Measurements from ENCODE around the gene KLB. TPM values are rescaled to one million over a fixed set of nuclear protein-coding genes. Genes with fewer than 3 reads are reported as not detected.

Gene KLB
- total RNA-seq, 2 donors from 2014 or later: 0.23 to 0.34 TPM

- H3K27ac ChIP-seq: peak overlapping the region; percentile 4 to 59
- H3K4me1 ChIP-seq (replicated peaks): no peaks in the 10 kb centered on the region
- no peaks in the 10 kb centered on the region for H3K9me3 ChIP-seq
- H3K27me3 ChIP-seq (replicated peaks; ENCODE audit: insufficient read depth): no peaks in the 10 kb centered on the region
- TF ChIP-seq, protein P1, sequence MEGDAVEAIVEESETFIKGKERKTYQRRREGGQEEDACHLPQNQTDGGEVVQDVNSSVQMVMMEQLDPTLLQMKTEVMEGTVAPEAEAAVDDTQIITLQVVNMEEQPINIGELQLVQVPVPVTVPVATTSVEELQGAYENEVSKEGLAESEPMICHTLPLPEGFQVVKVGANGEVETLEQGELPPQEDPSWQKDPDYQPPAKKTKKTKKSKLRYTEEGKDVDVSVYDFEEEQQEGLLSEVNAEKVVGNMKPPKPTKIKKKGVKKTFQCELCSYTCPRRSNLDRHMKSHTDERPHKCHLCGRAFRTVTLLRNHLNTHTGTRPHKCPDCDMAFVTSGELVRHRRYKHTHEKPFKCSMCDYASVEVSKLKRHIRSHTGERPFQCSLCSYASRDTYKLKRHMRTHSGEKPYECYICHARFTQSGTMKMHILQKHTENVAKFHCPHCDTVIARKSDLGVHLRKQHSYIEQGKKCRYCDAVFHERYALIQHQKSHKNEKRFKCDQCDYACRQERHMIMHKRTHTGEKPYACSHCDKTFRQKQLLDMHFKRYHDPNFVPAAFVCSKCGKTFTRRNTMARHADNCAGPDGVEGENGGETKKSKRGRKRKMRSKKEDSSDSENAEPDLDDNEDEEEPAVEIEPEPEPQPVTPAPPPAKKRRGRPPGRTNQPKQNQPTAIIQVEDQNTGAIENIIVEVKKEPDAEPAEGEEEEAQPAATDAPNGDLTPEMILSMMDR (IDR thresholded peaks at IDR 0.05): peak; percentile 65 to 89 (median 81)
- TF ChIP-seq POLR2A (IDR thresholded peaks at IDR 0.05): no peak
- peak; percentile 76 for TF ChIP-seq POLR2AphosphoS5 (IDR thresholded peaks at IDR 0.05)
- intact Hi-C loops (cut with DNase I): loop anchor here (2.0 to 10.0 kb wide), 3 partner anchors 165 to 845 kb away; partner anchors contain the start of genes PDS5A and SMIM14
- peak; percentile 31 for DNase-seq (ENCODE audit: low spot score)
- WGBS: 50% methylated on average over 4 of the region's 4 CpGs
- H3K36me3 ChIP-seq: no peaks in the 10 kb centered on the region
- no peak overlapping the region for H3K4me3 ChIP-seq
These were observed 62.8 kb downstream of the KLB start for GRCh38 chr4:39469429-39470077.

GRCh38 chr4:39470402-39470801 lies 63.7 kb downstream of the KLB start:
- no peaks in the 10 kb centered on the region for H3K36me3 ChIP-seq
- no peak overlapping the region for H3K27ac ChIP-seq
- WGBS: 100% methylated on average over 1 of the region's 1 CpG
- intact Hi-C loops (cut with DNase I): loop anchor here (2.0 kb wide), 1 partner anchor 506 kb away; the partner anchor contains the start of gene PDS5A
- no peak overlapping the region for H3K4me3 ChIP-seq
- H3K4me1 ChIP-seq (replicated peaks): no peaks in the 10 kb centered on the region
- H3K9me3 ChIP-seq: no peaks in the 10 kb centered on the region
- no peak for DNase-seq (ENCODE audit: low spot score)
- no peaks in the 10 kb centered on the region for H3K27me3 ChIP-seq (replicated peaks; ENCODE audit: insufficient read depth)
- TF ChIP-seq, protein P1 (IDR thresholded peaks at IDR 0.05): no peak
- no peak for TF ChIP-seq POLR2A (IDR thresholded peaks at IDR 0.05)
- no peak for TF ChIP-seq POLR2AphosphoS5 (IDR thresholded peaks at IDR 0.05)

GRCh38 chr4:39472396-39472795 lies 65.7 kb downstream of the KLB start:
- Histone ChIP-seq H3K9me3 (no peaks in the 10 kb centered on the region), H3K4me1 (replicated peaks) (no peaks in the 10 kb centered on the region), H3K27me3 (replicated peaks; ENCODE audit: insufficient read depth) (no peaks in the 10 kb centered on the region), H3K4me3 (no peak overlapping the region), H3K36me3 (no peaks in the 10 kb centered on the region), H3K27ac (no peak overlapping the region)
- no peak for TF ChIP-seq POLR2AphosphoS5 (IDR thresholded peaks at IDR 0.05)
- TF ChIP-seq, protein P1 (IDR thresholded peaks at IDR 0.05): no peak
- TF ChIP-seq POLR2A (IDR thresholded peaks at IDR 0.05): no peak
- 88% methylated on average over 3 of the region's 3 CpGs for WGBS
- no peak for DNase-seq (ENCODE audit: low spot score)
- intact Hi-C loops (cut with DNase I): no loop called here

DNA sequence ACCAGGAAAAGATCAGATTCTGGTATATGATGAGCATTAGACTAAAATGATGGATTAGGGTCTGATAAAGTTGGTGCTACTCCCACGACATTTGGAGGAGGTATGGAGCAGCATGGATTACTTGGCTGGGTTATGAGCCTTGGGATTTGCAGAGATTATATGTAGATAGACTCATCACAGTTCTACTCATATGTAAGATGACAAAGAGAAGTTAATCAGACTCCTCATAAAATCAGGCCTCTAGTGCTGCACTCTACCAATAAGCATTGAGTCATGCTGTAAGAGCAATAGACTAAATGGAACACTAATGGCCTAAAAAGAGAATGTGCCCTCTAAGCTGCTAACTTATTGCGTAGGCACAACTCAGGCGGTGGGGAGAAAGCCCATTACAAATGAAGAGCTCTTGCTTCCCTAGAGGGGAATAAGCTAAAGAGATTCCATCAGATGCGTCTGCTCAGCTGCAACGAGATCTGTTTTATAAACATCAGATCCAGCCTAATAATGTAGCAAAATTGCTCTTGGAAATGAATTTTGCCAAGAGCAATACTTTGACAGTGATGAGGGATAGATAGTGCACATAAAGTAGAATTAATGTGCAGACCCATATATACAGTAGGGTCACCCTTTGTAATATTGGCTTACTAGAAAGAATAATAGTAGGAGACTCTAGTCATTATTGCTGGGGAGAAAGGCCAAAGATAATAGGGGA lies 69.6 kb downstream of the KLB start:
- no peaks in the 10 kb centered on the region for H3K36me3 ChIP-seq
- no peak overlapping the region for H3K27ac ChIP-seq
- intact Hi-C loops (cut with DNase I): no loop called here
- H3K4me3 ChIP-seq: no peak overlapping the region
- no peaks in the 10 kb centered on the region for H3K9me3 ChIP-seq
- TF ChIP-seq POLR2AphosphoS5 (IDR thresholded peaks at IDR 0.05): no peak
- TF ChIP-seq POLR2A (IDR thresholded peaks at IDR 0.05): no peak
- TF ChIP-seq, protein P1 (IDR thresholded peaks at IDR 0.05): no peak
- DNase-seq (ENCODE audit: low spot score): no peak
- WGBS: 79% methylated on average over 5 of the region's 5 CpGs
- no peaks in the 10 kb centered on the region for H3K4me1 ChIP-seq (replicated peaks)
- no peaks in the 10 kb centered on the region for H3K27me3 ChIP-seq (replicated peaks; ENCODE audit: insufficient read depth)

Measured in prostate gland (tissue), 2 donors.